BLaER1 (cell line): Measurements from ENCODE around the gene BRI3BP.
A peak's percentile ranks its signal among the peaks of the same experiment; 100 is the strongest.

Experiments
- H3K27ac ChIP-seq: shearing (Covaris generic); formaldehyde crosslinking; 2 replicates; pipeline ENCODE4 v1.8.1; 2022
- H3K27me3 ChIP-seq: shearing (Covaris generic); formaldehyde crosslinking; 2 replicates; pipeline ENCODE4 v1.8.1; 2022
- H3K36me3 ChIP-seq: shearing (Covaris generic); formaldehyde crosslinking; 2 replicates; pipeline ENCODE4 v1.8.1; 2022
- H3K4me1 ChIP-seq: shearing (Covaris generic); formaldehyde crosslinking; 2 replicates; pipeline ENCODE4 v1.8.1; 2022
- H3K4me2 ChIP-seq: shearing (Covaris generic); formaldehyde crosslinking; 2 replicates; pipeline ENCODE4 v1.8.1; 2022
- H3K4me3 ChIP-seq: shearing (Covaris generic); formaldehyde crosslinking; 2 replicates; pipeline ENCODE4 v1.8.1; 2022
- H3K9ac ChIP-seq: shearing (Covaris generic); formaldehyde crosslinking; 2 replicates; pipeline ENCODE4 v1.8.1; 2022
- H3K9me3 ChIP-seq: shearing (Covaris generic); formaldehyde crosslinking; 2 replicates; pipeline ENCODE4 v1.8.1; 2022
- H4K20me1 ChIP-seq: shearing (Covaris generic); formaldehyde crosslinking; 2 replicates; pipeline ENCODE4 v1.8.1; 2022
- Cebpa-rat ChIP-seq: shearing (Covaris generic); IDR thresholded peaks from 2 replicates; pipeline ENCODE4 v1.8.1; 2022

Gene BRI3BP

DNA sequence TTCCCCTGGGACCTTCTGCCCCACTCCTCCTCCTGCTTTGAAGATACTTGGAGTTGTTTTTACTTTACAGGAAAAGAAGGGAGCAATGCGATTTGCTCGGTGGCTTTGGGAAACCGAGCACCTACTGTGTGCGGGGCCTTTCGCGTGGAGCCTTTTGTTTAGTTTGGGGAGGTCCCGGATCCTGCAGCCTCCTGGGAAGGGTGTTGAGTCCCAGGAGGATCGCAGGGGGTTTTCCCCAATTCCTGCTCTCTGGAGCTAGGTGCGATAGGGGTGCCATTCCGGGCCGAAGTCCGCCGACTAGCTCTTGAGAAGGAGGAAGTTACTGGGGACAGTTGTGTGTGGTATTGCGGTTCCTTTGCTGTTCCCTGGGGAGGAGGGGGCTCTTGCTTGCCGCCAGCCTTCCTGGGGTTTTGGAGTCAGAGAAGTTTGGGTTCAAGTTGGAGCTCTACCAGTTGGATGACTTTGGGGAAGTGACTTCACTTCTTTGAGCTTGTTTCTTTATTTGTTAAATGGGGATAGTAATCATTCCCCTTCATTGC, 1.1 kb downstream of the BRI3BP start:
- peak overlapping the region; percentile 95 for H3K4me2 ChIP-seq
- H3K4me3 ChIP-seq: peak overlapping the region; percentile 94
- no peak for TF ChIP-seq Cebpa-rat
- no peaks in the 10 kb centered on the region for H3K27me3 ChIP-seq
- no peaks in the 10 kb centered on the region for H3K9me3 ChIP-seq
- peak overlapping the region; percentile 92 for H3K27ac ChIP-seq
- peak overlapping the region; percentile 90 for H3K9ac ChIP-seq
- H4K20me1 ChIP-seq: peaks cover 50% of the 10 kb centered on the region
- peaks cover 26% of the 10 kb centered on the region for H3K36me3 ChIP-seq
- peaks cover 38% of the 10 kb centered on the region for H3K4me1 ChIP-seq

DNA sequence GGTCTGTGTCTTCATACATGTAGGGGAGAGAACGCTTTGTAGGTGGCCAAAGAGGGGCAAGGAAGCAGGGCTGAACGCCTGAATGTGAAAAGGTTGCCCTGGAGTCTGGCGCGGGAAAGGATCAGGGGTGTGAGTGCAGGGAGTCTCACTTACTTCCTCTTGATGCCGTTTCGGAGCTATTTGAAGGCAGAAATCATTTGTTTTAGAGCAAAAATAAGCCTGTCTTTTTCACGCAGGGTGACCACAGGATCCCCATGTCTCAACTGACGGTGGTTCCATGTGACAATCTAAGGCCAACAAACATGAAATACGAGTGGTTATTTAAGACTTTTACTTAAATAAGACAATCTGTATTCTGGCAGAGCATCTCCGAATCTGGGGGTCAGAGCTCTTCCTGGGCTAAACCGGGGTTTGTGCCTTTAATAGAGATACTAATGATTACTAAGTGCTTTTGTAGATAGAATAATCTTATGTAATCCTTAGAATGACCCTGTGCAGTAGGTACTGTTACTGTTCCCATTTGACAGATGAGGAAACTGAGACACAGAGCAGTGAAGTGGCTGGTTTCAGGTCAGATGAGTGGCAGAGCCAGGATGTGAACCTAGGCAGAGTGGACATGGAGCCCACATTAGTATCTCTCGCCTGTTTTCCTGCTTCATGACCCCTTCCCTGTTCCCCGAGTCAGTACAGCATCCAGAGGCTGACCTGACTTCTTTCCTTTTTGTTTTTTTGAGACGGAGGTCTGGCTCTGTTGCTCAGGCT, 1.9 kb downstream of the BRI3BP start:
- H3K36me3 ChIP-seq: peaks cover 27% of the 10 kb centered on the region
- peak overlapping the region; percentile 90 for H3K9ac ChIP-seq
- peak overlapping the region; percentile 94 for H3K4me3 ChIP-seq
- no peaks in the 10 kb centered on the region for H3K9me3 ChIP-seq
- peaks cover 38% of the 10 kb centered on the region for H3K4me1 ChIP-seq
- H3K27ac ChIP-seq: peak overlapping the region; percentile 92
- TF ChIP-seq Cebpa-rat: no peak
- H4K20me1 ChIP-seq: peaks cover 58% of the 10 kb centered on the region
- no peaks in the 10 kb centered on the region for H3K27me3 ChIP-seq
- H3K4me2 ChIP-seq: peak overlapping the region; percentile 95

DNA sequence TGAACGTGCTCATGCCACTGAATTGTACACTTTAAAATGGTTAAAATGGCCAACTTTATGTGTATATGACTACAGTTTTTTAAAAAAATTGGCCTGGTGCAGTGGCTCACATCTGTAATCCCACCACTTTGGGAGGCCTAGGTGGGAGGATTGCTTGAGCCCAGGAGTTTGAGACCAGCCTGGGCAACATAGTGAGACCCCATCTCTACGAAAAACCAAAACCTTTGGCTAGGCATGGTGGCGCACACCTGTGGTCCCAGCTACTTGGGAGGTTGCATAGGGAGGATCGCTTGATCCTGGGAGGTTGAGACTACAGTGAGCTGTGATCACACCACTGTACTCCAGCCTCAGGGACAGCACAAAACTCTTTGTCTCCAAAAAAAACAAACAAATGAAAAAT, 5.3 kb downstream of the BRI3BP start:
- peaks cover 31% of the 10 kb centered on the region for H3K4me1 ChIP-seq
- H3K4me3 ChIP-seq: no peak overlapping the region
- H4K20me1 ChIP-seq: peaks cover 91% of the 10 kb centered on the region
- no peak overlapping the region for H3K9ac ChIP-seq
- no peaks in the 10 kb centered on the region for H3K27me3 ChIP-seq
- no peak for TF ChIP-seq Cebpa-rat
- H3K9me3 ChIP-seq: no peaks in the 10 kb centered on the region; the same call in 1 of the 2 replicates
- no peak overlapping the region for H3K4me2 ChIP-seq
- no peak overlapping the region for H3K27ac ChIP-seq
- H3K36me3 ChIP-seq: peaks cover 55% of the 10 kb centered on the region

DNA sequence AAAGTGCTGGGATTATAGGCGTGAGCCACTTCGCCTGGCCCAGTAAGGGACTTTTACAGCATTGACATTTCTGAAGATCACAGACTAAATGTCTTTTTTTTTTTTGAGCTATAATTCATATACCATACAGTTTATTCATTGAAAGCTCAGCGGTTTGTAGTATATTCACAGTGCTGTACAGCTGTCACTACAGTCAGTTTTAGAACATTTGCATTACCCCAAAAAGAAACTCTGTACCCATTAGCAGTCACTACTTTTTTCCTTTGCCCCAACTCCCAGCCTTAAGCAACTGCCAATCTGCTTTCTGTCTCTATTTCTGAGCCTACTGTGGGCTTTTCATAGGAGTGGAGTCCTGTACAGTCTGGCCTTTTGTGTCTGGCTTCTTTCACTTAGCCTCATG, 8.2 kb downstream of the BRI3BP start:
- Histone ChIP-seq H4K20me1 (peaks cover 98% of the 10 kb centered on the region), H3K27me3 (no peaks in the 10 kb centered on the region), H3K36me3 (peaks cover 82% of the 10 kb centered on the region), H3K4me2 (no peak overlapping the region), H3K9me3 (no peaks in the 10 kb centered on the region; the same call in 1 of the 2 replicates), H3K27ac (no peak overlapping the region), H3K9ac (no peak overlapping the region), H3K4me1 (peaks cover 13% of the 10 kb centered on the region), H3K4me3 (no peak overlapping the region)
- no peak for TF ChIP-seq Cebpa-rat

DNA sequence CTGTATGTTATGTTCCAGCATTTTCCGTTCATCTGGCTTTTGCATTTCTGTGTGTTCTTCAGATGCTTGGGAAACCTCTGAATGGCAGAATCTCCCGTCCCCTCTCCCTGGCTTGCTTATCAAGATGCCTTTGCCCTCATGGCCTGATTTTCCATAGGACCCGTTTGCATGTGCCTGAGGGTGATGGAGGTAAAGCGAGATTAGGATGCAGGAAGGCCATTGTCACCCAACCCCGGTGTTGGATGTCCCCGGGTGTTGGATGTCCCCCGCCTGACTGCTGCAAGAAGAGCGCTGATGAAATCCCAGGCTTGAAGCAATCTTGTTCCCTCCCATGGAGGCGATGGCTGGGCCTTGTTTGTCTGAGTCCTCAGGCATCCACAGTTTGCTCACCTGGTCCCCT, 9.6 kb downstream of the BRI3BP start:
- TF ChIP-seq Cebpa-rat: no peak
- Histone ChIP-seq H4K20me1 (peaks cover 98% of the 10 kb centered on the region), H3K9ac (no peak overlapping the region), H3K4me2 (no peak overlapping the region), H3K9me3 (no peaks in the 10 kb centered on the region; the same call in 1 of the 2 replicates), H3K4me1 (0 out of 2 replicates have a peak, but pooled peaks cover 5% of the 10 kb centered on the region), H3K27me3 (no peaks in the 10 kb centered on the region), H3K36me3 (peaks cover 84% of the 10 kb centered on the region), H3K27ac (no peak overlapping the region), H3K4me3 (no peak overlapping the region)

DNA sequence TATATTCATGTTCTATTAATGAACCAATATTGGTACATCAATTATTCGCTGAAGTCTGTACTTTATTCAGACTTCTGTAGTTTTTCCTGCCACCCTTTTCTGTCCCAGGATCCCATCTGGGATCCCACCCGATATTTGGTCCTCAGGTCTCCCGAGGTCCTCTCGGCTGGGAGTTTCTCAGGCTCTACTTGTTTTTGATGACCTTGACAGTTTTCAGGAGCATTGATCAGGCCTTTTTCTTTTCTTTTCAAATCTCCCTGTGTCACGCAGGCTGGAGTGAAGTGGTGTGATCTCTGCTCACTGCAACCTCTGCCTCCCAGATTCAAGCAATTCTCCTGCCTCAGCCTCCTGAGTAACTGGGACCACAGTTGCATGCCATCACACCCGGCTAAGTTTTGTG, 11.2 kb downstream of the BRI3BP start:
- Histone ChIP-seq H4K20me1 (peaks cover 94% of the 10 kb centered on the region), H3K9me3 (no peaks in the 10 kb centered on the region; the same call in 1 of the 2 replicates), H3K9ac (no peak overlapping the region), H3K4me1 (0 out of 2 replicates have a peak, but pooled peaks cover 5% of the 10 kb centered on the region), H3K27me3 (no peaks in the 10 kb centered on the region), H3K36me3 (peaks cover 84% of the 10 kb centered on the region), H3K4me2 (no peak overlapping the region), H3K4me3 (no peak overlapping the region), H3K27ac (no peak overlapping the region)
- TF ChIP-seq Cebpa-rat: no peak

DNA sequence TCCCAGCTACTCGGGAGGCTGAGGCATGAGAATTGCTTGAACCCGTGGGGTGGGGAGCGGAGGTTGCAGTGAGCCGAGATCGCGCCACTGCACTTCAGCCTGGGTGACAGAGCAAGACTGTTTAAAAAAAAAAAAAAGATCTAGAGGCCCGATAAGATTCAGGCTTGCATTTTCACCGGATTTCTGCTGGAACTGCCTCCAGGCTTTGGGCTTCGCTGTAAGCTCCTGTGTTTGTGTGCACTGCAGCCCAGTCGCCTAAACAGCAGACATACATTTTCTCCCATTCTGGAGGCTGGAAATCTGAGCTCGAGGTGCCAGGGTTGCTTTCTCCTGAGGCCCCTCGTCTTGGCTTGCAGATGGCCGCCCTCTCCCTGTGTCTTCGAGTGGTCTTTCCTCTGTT, 12.2 kb downstream of the BRI3BP start:
- no peak for TF ChIP-seq Cebpa-rat
- Histone ChIP-seq H3K4me1 (0 out of 2 replicates have a peak, but pooled peaks cover 5% of the 10 kb centered on the region), H4K20me1 (peaks cover 89% of the 10 kb centered on the region), H3K9me3 (no peaks in the 10 kb centered on the region; the same call in 1 of the 2 replicates), H3K27me3 (no peaks in the 10 kb centered on the region), H3K4me3 (no peak overlapping the region), H3K4me2 (no peak overlapping the region), H3K9ac (no peak overlapping the region), H3K27ac (no peak overlapping the region), H3K36me3 (peaks cover 94% of the 10 kb centered on the region)

- TF ChIP-seq Cebpa-rat: no peak
- H3K9ac ChIP-seq: no peak overlapping the region
- no peak overlapping the region for H3K4me3 ChIP-seq
- H3K36me3 ChIP-seq: peaks cover 96% of the 10 kb centered on the region
- H3K4me1 ChIP-seq: 0 out of 2 replicates have a peak, but pooled peaks cover 5% of the 10 kb centered on the region
- no peaks in the 10 kb centered on the region; the same call in 1 of the 2 replicates for H3K9me3 ChIP-seq
- H3K27ac ChIP-seq: no peak overlapping the region
- peaks cover 89% of the 10 kb centered on the region for H4K20me1 ChIP-seq
- H3K4me2 ChIP-seq: no peak overlapping the region
- no peaks in the 10 kb centered on the region for H3K27me3 ChIP-seq
Observed at GRCh38 chr12:125006365-125006764, 12.9 kb downstream of the BRI3BP start.

DNA sequence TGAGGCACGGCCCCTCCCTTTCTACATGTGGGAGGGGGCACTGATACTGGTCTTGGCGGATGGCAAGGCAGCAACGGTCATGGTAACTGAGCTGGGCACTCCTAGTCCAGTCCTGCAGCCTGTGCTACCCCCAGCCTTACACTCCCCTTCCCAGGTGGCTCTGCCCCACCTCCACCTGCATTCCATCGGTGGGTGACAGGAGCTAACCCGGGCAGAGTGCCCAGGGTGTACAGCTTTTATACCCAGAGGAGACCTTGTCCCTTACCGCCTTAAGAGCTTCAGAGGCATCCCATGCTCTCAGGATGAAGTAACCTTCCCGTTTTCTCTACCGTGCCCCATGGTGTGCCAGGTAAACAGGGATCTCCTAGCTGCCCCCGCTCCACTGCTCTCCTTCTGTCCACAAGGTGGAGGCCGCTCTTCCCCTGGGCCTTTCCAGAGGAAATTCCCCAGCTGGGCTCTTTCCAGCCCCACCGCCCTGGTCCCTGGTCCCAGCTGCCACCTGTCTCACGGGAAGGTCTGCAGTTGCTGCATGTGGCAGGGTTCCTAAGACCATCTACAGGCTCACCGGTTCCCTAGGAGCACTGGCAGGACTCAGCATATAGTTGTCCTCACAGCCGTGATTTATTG, 20.5 kb downstream of the BRI3BP start:
- Histone ChIP-seq H3K9ac (no peak overlapping the region), H3K4me1 (peaks cover 22% of the 10 kb centered on the region; the same call in 1 of the 2 replicates), H3K27ac (0 out of 2 replicates have a peak overlapping the region, but pooled peaks have one; percentile 18), H4K20me1 (peaks cover 53% of the 10 kb centered on the region), H3K27me3 (no peaks in the 10 kb centered on the region), H3K9me3 (0 out of 2 replicates have a peak, but pooled peaks cover under 1% of the 10 kb centered on the region), H3K4me3 (no peak overlapping the region), H3K4me2 (no peak overlapping the region), H3K36me3 (peaks cover 96% of the 10 kb centered on the region)
- TF ChIP-seq Cebpa-rat: no peak
